ENCODE measurements around the gene MTPN. TPM values are rescaled to one million over a fixed set of nuclear protein-coding genes. Genes with fewer than 3 reads are reported as not detected.

The MTPN gene
- total and polyA plus RNA-seq, 10 of the 15 experiments (the other 5 are each of a cell fraction or from before 2014, with no cell fraction given), result 38.7 to 146 (median 85.4) TPM

DNA sequence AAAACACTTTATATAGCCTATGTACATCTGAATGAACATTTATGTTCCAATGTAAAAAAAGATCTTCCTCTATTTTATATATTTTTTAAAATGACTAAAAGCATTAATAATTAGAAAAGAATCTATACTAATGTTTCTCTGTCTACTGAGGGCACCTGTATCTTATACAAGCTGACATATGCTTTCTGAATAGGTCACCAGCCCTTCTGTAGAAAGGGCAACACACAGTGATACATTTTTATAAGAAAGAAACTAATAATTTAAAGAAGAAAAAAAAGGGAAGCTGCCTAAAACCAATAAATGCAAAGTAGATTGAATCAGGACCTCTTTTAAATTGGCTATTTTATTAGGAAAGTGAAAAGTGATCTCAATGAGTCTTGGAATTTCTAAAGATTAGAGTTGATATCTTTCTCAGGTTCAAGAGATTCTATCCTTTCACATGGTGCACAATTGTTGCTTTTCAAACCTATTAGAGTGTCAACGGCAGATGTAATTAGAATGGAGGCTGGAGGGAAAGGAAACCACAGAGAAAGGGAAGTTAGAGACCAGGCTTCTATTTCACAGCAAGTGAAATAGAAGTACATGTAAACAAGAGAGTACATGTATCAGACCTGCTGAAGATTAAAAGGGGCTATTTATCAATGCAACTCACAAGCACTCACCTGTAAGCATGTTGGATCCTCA is 6.3 kb downstream of the MTPN start:
- BruUV-seq (replicated peaks), result no TSS peak
- RAD21 ChIA-PET (ENCODE audit: unreplicated experiment), result interaction anchor here (0.8 to 1.2 kb wide), 3 partner anchors 20 to 28 kb away, joined by 3 to 4 read pairs (median 3); no protein-coding TSS in a partner anchor
- TF ChIP-seq ZNF217 (IDR thresholded peaks at IDR 0.05) (0 out of 2 replicates have a peak, but pooled peaks have one; percentile 74), IKZF2 (IDR thresholded peaks at IDR 0.05) (peak; percentile 79 to 80; a peak in 3 of 4 replicates), CREM (IDR thresholded peaks at IDR 0.05; ENCODE audit: low read depth) (peak; percentile 15; the same call in 1 of the 2 replicates), NR2F1 (conservative IDR thresholded peaks at IDR 0.05) (0 out of 2 replicates have a peak, but pooled peaks have one; percentile 11), ESRRA (IDR thresholded peaks at IDR 0.05; ENCODE audit: low read length) (no peak), ETV6 (conservative IDR thresholded peaks at IDR 0.05 in 1 of 2, IDR thresholded peaks at IDR 0.05 in 1 of 2; ENCODE audit: borderline replicate concordance in 1 of 2, low read depth in 1 of 2) (peak in 1 of 2 experiments; percentile 42; a peak in 1 of 4 replicates), EP300 (IDR thresholded peaks at IDR 0.05; ENCODE audit: borderline replicate concordance in 1 of 2, control insufficient read depth in 1 of 2, low read depth in 2 of 2, low read length in 2 of 2) (peak in 1 of 2 experiments; percentile 42; a peak in 1 of 4 replicates), BCLAF1 (IDR thresholded peaks at IDR 0.05) (no peak), NBN (IDR thresholded peaks at IDR 0.05) (peak; percentile 67; the same call in 1 of the 2 replicates), MEF2B (IDR thresholded peaks at IDR 0.05; ENCODE audit: partially characterized antibody, poor library complexity, severe bottlenecking) (peak; percentile 14), MXI1 (IDR thresholded peaks at IDR 0.05; ENCODE audit: low read depth, low read length) (peak; percentile 42; the same call in 1 of the 2 replicates), ATF7 (IDR thresholded peaks at IDR 0.05; ENCODE audit: low read depth) (peak; percentile 35; the same call in 1 of the 2 replicates)
- TF ChIP-seq, protein P1, sequence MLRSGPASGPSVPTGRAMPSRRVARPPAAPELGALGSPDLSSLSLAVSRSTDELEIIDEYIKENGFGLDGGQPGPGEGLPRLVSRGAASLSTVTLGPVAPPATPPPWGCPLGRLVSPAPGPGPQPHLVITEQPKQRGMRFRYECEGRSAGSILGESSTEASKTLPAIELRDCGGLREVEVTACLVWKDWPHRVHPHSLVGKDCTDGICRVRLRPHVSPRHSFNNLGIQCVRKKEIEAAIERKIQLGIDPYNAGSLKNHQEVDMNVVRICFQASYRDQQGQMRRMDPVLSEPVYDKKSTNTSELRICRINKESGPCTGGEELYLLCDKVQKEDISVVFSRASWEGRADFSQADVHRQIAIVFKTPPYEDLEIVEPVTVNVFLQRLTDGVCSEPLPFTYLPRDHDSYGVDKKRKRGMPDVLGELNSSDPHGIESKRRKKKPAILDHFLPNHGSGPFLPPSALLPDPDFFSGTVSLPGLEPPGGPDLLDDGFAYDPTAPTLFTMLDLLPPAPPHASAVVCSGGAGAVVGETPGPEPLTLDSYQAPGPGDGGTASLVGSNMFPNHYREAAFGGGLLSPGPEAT (IDR thresholded peaks at IDR 0.05; ENCODE audit: low read depth), result peak; percentile 55; the same call in 1 of the 2 replicates
- TF ChIP-seq, protein P2, sequence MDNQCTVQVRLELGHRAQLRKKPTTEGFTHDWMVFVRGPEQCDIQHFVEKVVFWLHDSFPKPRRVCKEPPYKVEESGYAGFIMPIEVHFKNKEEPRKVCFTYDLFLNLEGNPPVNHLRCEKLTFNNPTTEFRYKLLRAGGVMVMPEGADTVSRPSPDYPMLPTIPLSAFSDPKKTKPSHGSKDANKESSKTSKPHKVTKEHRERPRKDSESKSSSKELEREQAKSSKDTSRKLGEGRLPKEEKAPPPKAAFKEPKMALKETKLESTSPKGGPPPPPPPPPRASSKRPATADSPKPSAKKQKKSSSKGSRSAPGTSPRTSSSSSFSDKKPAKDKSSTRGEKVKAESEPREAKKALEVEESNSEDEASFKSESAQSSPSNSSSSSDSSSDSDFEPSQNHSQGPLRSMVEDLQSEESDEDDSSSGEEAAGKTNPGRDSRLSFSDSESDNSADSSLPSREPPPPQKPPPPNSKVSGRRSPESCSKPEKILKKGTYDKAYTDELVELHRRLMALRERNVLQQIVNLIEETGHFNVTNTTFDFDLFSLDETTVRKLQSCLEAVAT (IDR thresholded peaks at IDR 0.05), result peak; percentile 63; the same call in 1 of the 2 replicates

More for the DNA sequence above, 6.3 kb downstream of the MTPN start:
- Histone ChIP-seq H3K9me3 (replicated peaks; ENCODE audit: control insufficient read depth, insufficient read depth, low read length) (no peaks in the 10 kb centered on the region; the same call in 2 of the 3 replicates), H3K36me3 (ENCODE audit: control insufficient read depth in 2 of 2, insufficient read depth in 2 of 2, low read length in 1 of 2) (peaks cover 0 to 14% of the 10 kb centered on the region in 2 experiments; a peak in 2 of 4 replicates), H2AFZ (ENCODE audit: control insufficient read depth, low read depth, low read length) (no peak overlapping the region), H3K27ac (ENCODE audit: control insufficient read depth, insufficient read depth) (peak overlapping the region; percentile 41), H4K20me1 (ENCODE audit: control insufficient read depth, insufficient read depth) (0 out of 2 replicates have a peak, but pooled peaks cover 3% of the 10 kb centered on the region), H3K4me1 (ENCODE audit: control insufficient read depth, insufficient read depth, low read length) (peaks cover 20% of the 10 kb centered on the region; the same call in 1 of the 2 replicates), H3K4me3 (no peak overlapping the region), H3K9ac (ENCODE audit: control insufficient read depth, insufficient read depth, low read length) (no peak overlapping the region), H3K27me3 (replicated peaks in 1 of 2; ENCODE audit: control insufficient read depth in 2 of 2, insufficient read depth in 2 of 2, low read length in 1 of 2) (no peaks in the 10 kb centered on the region), H3K79me2 (ENCODE audit: control insufficient read depth, insufficient read depth, low read length) (peaks cover 94% of the 10 kb centered on the region), H3K4me2 (ENCODE audit: control insufficient read depth, insufficient read depth) (peak overlapping the region; percentile 28)
- FAIRE-seq, result peak; percentile 90
- DNase-seq (ENCODE audit: low read depth, low spot score), result peak; percentile 66
- intact Hi-C loops (cut with micrococcal nuclease; ENCODE audit: unreplicated experiment), result loop anchor here (5.0 to 10.0 kb wide), 4 partner anchors 34 to 466 kb away; partner anchors contain the start of gene STMP1
- ChIA-PET CTCF (no interaction called here), SMC1A (ENCODE audit: uncharacterized antibody, unreplicated experiment) (interaction anchor here (0.6 to 2.1 kb wide), 6 partner anchors 9 to 28 kb away, joined by 3 to 10 read pairs (median 6); no protein-coding TSS in a partner anchor), POLR2A (interaction anchor here (0.6 kb wide), 1 partner anchor 1322 kb away, joined by 3 read pairs; no protein-coding TSS in a partner anchor)
- ATAC-seq, result peak; percentile 69
- in situ Hi-C loops (cut with MboI), result loop anchor here (10.0 to 25.0 kb wide), 2 partner anchors 306 to 984 kb away; partner anchors contain the start of genes AGBL3 and STMP1
- WGBS (ENCODE audit: insufficient coverage, insufficient replicate concordance, low lambda C conversion rate, missing lambda C conversion rate), result 0% methylated on average over 1 of the region's 1 CpG

All from GM12878 (cell line).